DMS114 treated with DMSO at 0.1 percent for 48 hours (cell line): Measurements from ENCODE around the gene MPP2.
"Not testable (repeated sequence)": the region's sequence is repeated elsewhere in the genome, so short reads cannot be mapped to it uniquely, and the experiment has no call there.

Source experiments
- DNase-seq: peaks from one replicate; lab custom pipeline; 2025; ENCODE audit not compliant: unreplicated experiment; lab: John Stamatoyannopoulos, UW

Gene MPP2, protein sequence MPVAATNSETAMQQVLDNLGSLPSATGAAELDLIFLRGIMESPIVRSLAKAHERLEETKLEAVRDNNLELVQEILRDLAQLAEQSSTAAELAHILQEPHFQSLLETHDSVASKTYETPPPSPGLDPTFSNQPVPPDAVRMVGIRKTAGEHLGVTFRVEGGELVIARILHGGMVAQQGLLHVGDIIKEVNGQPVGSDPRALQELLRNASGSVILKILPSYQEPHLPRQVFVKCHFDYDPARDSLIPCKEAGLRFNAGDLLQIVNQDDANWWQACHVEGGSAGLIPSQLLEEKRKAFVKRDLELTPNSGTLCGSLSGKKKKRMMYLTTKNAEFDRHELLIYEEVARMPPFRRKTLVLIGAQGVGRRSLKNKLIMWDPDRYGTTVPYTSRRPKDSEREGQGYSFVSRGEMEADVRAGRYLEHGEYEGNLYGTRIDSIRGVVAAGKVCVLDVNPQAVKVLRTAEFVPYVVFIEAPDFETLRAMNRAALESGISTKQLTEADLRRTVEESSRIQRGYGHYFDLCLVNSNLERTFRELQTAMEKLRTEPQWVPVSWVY

GRCh38 chr17:43907425-43907981 lies at the start of gene MPP2:
Gene MPP2 (minus strand): TSS chr17:43907536. CDS start chr17:43904460, 3,076 bp downstream.
- DNase-seq, result peak; percentile 66

DNA sequence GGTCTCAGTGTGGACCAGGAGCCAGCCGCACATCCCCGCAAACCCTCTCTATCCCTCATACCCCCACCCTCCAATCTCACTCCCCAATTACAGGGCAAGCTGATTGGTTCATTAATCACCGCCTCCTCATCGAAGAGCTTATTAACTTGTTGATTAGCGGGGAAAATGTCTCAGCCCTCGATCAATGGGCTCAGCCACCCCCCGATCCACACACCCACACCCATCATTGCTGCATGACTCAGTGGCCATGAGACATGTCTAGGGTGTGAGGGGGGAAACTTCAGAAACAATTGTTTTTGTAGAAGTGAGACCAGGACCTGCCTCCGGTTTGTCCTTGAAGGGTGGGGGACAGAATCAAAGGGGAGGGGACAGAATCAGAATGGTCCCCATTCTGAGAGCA lies 48.9 kb upstream of the MPP2 start:
- DNase-seq, result no peak

DNA sequence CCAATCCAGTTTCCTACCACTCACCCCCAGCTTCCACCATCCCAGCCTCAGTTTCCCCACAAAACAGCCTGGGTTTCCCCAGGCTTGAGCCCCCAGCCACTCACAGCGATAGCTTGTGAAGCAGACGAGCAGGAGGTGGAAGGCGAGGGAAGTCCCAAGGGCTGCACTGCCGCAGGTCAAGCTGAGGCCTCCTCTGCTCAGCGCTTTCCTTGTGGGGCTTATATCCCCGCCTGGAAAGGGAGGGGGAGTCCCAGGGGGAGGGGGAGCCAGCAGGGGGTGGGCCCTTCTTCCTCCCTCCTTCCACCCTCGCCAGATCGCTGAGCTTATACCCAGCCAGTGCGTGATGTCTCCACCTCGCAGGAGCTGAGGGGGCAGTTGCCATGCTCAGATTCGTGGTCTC lies 46.4 kb upstream of the MPP2 start, which contains the start of gene PYY:
Gene PYY (minus strand): TSS at position 195 of the 400 bp plus-strand sequence. CDS start 457 bp downstream, outside the sequence.
- DNase-seq, result no peak

DNA sequence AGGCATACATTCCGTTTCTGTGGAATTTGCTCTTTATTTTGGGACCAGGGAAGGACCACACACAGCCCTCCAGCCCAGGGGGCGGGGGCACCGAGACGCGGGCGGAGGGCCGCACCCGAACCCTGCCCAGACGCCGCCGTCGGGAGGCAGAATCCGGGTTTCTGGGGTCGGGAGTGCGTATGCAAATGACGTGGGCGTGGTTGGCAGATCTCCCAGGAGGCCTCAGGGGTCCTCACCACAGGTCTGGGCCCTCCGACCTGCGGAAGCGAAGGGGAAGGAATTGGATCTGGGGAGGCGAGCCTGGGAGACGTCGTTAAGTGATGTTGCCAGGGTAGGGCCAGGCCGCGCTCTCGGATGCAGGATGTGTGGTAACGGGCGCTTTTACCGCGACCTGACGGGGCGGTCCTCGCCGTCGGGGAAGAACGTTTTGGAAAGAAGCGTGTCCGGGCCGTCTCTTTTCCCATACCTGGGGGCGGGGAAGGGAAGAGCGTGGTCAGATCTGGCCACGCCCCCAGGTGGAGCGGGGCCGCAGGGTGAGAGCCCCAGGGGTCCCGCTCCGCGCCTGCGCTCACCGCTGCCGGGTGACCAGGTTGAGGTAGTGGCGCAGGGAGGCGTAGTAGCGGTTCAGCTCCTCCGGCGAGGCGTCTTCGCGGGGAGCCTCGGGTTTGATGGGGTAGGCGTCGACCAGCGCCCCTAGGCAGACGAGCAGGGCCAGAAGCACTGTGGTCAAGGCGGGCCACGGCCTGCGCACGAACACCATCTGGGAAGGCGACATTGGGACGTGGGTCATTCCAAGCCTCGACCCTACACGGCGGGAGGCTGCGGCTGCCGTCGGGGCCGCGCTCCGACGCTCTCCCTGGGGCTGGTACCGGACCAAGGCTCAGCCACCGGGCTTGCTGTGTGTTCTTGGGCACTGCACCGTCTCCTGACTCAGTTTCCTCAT lies 45.7 kb upstream of the MPP2 start:
- DNase-seq, result no peak

- DNase-seq, result no peak
These were observed 45.0 kb upstream of the MPP2 start for GRCh38 chr17:43952351-43952723.

- no peak for DNase-seq
These were observed 44.4 kb upstream of the MPP2 start for GRCh38 chr17:43951750-43952149.

- no peak for DNase-seq
These were observed 43.2 kb upstream of the MPP2 start for GRCh38 chr17:43950554-43950953.

- DNase-seq, result no peak
These were observed 42.4 kb upstream of the MPP2 start for GRCh38 chr17:43949781-43950180.

DNA sequence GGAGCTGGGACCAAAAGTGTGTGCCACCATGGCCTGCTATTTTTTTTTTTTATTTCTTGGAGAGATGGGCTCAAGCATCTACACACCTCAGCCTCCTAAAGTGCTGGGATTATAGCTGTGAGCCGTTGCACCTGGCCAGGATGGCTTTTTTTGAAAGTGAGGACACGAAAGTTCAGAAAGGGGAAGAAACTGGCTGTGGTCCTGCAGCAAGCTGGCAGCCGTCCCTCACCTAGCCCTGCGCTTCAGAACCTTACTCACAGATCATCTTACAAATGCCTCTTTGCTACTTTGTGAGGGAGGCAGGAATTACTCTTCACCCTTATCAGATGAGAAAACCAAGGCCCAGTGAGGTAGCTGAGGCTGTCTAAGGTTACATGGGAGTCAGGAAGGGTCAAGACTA lies 39.4 kb upstream of the MPP2 start:
- DNase-seq, result no peak

- no peak for DNase-seq
These were observed 37.9 kb upstream of the MPP2 start for GRCh38 chr17:43945074-43945829.

DNA sequence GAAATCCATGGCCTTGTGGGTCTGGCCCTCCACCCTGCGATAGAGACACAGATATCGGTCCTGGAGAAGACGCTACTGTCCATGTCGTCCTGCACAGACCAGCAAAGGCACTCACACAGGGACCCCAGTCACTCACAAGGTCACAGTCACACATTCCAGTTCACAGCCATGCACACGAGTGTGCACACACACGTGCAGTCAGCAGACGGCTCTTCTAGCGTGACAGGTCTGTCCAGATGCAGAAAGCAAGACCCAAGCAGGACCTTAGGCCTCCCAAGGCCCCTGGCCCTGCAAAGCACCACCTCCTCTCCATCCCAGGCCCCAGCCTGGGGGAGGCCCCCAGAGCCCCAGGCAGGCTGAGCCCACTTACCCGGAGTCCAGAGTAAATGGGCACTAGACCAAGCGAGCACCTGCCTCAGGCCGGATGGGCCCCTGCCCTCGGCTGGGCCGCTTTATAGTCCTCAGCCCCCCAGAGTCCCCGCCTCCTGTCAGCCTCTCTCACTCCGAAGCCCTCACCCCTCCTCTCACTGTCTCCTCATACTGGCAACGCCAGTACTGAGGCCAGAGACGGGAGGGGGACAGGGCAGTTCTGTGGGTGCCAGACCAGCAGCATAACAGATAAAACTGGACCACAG lies 34.8 kb upstream of the MPP2 start, which contains the start of gene PPY:
Gene PPY (minus strand): TSS at position 426 of the 635 bp plus-strand sequence. CDS start 822 bp downstream, outside the sequence.
- no peak for DNase-seq

- DNase-seq, result peak; percentile 15
These were observed 33.3 kb upstream of the MPP2 start for GRCh38 chr17:43940630-43941029.

DNA sequence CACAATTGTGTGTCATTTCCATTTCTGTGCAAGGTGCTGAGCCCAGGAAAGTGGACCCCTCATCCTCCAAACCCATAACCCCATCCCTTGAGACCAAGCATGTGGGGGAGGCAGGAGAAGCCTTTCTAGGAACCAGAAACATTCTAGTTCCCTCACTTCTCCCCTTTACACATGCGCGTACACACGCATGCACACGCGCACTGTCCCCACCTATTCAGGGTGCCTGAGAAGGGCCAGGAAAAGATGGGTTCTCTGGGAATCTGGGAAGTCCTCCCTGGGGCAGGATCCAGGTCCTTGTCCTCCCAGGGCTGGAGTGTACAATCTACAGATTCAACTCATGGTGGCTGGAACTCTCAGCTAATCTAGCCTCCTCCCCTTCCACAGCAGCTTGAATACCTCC lies 32.5 kb upstream of the MPP2 start:
- no peak for DNase-seq

DNA sequence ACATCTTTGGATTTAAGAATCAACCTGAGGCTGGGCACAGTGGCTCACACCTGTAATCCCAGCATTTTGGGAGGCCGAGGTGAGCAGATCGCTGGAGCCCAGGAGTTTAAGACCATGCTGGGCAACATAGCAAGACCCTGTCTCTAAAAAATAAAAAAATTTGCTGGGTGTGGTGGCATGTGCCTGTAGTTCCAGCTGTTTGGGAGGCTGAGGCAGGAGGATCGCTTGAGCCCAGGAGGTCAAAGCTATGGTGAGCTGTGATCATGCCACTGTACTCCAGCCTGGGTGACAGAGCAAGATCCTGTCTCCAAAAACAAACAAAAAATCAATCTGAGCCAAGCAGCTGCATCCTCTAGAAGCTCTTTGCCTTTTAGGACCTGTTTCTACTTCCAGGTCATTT lies 32.1 kb upstream of the MPP2 start:
- DNase-seq, result not testable (repeated sequence)

- DNase-seq, result no peak
These were observed 31.5 kb upstream of the MPP2 start for GRCh38 chr17:43938838-43939182.

GRCh38 chr17:43936434-43936833 lies 29.1 kb upstream of the MPP2 start:
- DNase-seq, result no peak

DNA sequence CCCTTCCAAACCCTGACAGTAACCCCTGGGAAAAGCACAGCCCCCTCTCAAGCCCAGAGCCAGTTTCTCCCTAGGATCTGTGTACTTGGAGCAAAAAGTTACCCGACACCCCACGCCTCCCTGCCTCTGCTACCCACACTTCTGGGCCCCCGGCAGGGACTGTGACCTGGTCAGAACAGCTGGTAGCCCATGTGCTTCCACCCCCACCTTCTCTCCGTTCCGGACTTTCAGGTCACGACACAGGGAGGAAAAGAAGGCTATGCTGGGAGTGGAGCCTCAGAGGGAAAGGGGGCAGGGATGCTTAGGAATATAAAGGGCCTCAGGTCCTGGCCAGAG lies 28.6 kb upstream of the MPP2 start:
- DNase-seq, result no peak

DNA sequence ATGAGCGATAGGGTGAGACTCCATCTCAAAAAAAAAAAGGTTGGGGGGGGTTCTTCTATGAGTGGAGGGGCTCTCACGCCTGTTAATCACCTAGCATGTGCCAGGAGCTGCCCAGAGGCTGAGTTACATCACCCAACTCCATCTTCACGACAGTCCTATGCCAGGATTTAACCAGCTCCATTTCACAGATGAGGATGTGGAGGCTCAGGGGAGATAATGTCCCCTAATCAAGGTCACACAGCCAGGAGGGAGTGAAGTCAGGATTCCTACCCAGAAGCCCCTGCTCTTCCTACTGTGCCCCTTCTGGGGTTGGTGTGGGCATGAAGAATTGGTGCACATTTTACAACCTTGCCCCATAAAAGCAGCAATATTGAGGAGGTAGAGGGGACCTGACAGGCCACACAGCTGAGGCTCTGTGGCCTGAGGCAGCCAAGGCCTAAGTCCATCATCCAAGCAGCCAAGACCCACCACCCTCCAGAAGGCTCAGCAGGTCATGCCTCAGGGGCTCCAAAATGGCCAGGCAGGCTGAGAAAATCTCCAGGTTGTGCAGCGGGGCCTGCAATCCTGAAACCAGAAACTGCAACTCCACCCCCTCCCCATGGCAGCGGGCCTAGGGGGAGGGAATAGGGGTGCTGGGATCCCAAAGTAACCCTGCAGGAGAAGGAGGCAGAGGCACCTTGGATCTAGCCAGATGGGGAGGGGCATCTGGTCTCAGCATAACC lies 28.0 kb upstream of the MPP2 start:
- no peak for DNase-seq

- no peak for DNase-seq
These were observed 25.6 kb upstream of the MPP2 start for GRCh38 chr17:43932923-43933322.

- no peak for DNase-seq
These were observed 25.0 kb upstream of the MPP2 start for GRCh38 chr17:43932357-43932756.
